ENCODE results near the gene CXCL8.

The CXCL8 gene

DNA sequence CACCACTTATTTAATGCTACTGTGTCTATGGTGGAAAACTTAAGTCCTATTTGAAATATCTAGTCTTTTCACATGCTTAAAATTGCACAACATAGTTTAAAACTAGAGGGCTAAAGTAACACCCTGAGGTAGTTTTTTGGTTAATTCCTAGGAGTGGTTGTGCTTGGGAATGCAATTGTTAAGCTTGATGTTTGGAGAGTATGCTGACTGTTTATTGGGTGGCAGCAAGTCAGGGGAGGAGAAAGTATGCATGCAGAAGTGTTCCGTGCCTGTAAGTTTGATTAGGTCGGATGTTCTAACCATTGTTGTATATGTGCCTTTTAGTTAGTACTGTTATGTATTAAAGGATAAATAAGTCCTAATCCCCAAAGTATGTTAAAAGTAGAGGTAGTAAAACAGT, 40.5 kb downstream of the CXCL8 start:
- no peaks in the 10 kb centered on the region for H3K9me3 ChIP-seq (ENCODE audit: low read length)
- H2AFZ ChIP-seq (ENCODE audit: low read length): no peak overlapping the region
- H3K4me3 ChIP-seq (ENCODE audit: low read depth, low read length, poor library complexity, severe bottlenecking): no peak overlapping the region
- H4K20me1 ChIP-seq (ENCODE audit: insufficient read depth, low read length): no peaks in the 10 kb centered on the region
- no peak overlapping the region for H3K4me2 ChIP-seq (ENCODE audit: low read length)
- H3K9ac ChIP-seq (ENCODE audit: low read length): no peak overlapping the region
- no peaks in the 10 kb centered on the region for H3K9me2 ChIP-seq (ENCODE audit: low read depth, low read length)
- H3K36me3 ChIP-seq (ENCODE audit: insufficient read depth, low read length): no peaks in the 10 kb centered on the region
- no peaks in the 10 kb centered on the region for H3K4me1 ChIP-seq (ENCODE audit: insufficient read depth, low read length, severe bottlenecking)
- TF ChIP-seq CTCF (IDR thresholded peaks at IDR 0.05; ENCODE audit: low read length): no peak
- no peak for TF ChIP-seq EZH2 (IDR thresholded peaks at IDR 0.05; ENCODE audit: borderline replicate concordance, low read length)
- no peaks in the 10 kb centered on the region for H3F3A ChIP-seq (ENCODE audit: insufficient read depth, low read length)
- H3K27me3 ChIP-seq (ENCODE audit: insufficient read depth, low read length): no peaks in the 10 kb centered on the region
- H3K79me2 ChIP-seq (ENCODE audit: insufficient read depth, low read length): no peaks in the 10 kb centered on the region
- H3K27ac ChIP-seq (ENCODE audit: low read depth, low read length, poor library complexity, severe bottlenecking): no peak overlapping the region

- TF ChIP-seq EZH2 (IDR thresholded peaks at IDR 0.05; ENCODE audit: borderline replicate concordance, low read length): no peak
- no peak for TF ChIP-seq CTCF (IDR thresholded peaks at IDR 0.05; ENCODE audit: low read length)
- Histone ChIP-seq H3K9ac (ENCODE audit: low read length) (no peak overlapping the region), H3K9me3 (ENCODE audit: low read length) (no peaks in the 10 kb centered on the region), H4K20me1 (ENCODE audit: insufficient read depth, low read length) (no peaks in the 10 kb centered on the region), H3K4me2 (ENCODE audit: low read length) (no peak overlapping the region), H3K4me1 (ENCODE audit: insufficient read depth, low read length, severe bottlenecking) (no peaks in the 10 kb centered on the region), H3K27ac (ENCODE audit: low read depth, low read length, poor library complexity, severe bottlenecking) (no peak overlapping the region), H3K9me2 (ENCODE audit: low read depth, low read length) (no peaks in the 10 kb centered on the region), H3F3A (ENCODE audit: insufficient read depth, low read length) (no peaks in the 10 kb centered on the region), H3K4me3 (ENCODE audit: low read depth, low read length, poor library complexity, severe bottlenecking) (no peak overlapping the region), H3K79me2 (ENCODE audit: insufficient read depth, low read length) (no peaks in the 10 kb centered on the region), H3K27me3 (ENCODE audit: insufficient read depth, low read length) (no peaks in the 10 kb centered on the region), H3K36me3 (ENCODE audit: insufficient read depth, low read length) (no peaks in the 10 kb centered on the region), H2AFZ (ENCODE audit: low read length) (no peak overlapping the region)
Measured at GRCh38 chr4:73788411-73788810, 48.0 kb downstream of the CXCL8 start.
